Jurkat, Clone E6-1 (cell line): ENCODE measurements around the gene DENND1A.

Source experiments
- DNase-seq: peaks from one replicate; pipeline ENCODE4 v3.0.0-alpha.2; 2011; ENCODE audit warnings: low read depth, low spot score
- H3K4me3 ChIP-seq: 2 replicates; pipeline ENCODE4 v1.5.1; 2011; ENCODE audit warnings: mild to moderate bottlenecking, low read length, control low read depth, moderate library complexity

Gene DENND1A

GRCh38 chr9:123478160-123478559 lies 451.8 kb downstream of the DENND1A start:
- no peak for DNase-seq
- no peak overlapping the region for H3K4me3 ChIP-seq

DNA sequence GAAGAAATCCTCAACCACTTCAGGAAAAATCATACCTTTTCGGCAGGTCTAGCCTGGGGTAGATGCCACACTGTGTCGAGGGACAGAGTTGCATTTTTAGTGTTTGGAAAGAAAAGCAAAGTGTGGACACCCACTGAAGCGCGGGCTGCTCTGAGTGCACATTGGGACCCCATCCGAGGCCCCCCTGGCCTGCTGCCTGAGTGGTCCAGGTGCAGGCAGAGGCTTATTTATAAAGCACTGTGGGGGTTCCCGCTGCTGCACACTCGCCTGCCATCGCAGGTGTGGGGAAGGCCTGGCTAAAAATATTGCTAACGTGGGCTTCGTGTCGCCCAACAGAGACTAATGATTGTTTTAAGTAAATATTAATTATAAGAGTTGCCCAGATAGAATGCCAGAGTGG lies 454.5 kb downstream of the DENND1A start:
- no peak for DNase-seq
- no peak overlapping the region for H3K4me3 ChIP-seq

DNA sequence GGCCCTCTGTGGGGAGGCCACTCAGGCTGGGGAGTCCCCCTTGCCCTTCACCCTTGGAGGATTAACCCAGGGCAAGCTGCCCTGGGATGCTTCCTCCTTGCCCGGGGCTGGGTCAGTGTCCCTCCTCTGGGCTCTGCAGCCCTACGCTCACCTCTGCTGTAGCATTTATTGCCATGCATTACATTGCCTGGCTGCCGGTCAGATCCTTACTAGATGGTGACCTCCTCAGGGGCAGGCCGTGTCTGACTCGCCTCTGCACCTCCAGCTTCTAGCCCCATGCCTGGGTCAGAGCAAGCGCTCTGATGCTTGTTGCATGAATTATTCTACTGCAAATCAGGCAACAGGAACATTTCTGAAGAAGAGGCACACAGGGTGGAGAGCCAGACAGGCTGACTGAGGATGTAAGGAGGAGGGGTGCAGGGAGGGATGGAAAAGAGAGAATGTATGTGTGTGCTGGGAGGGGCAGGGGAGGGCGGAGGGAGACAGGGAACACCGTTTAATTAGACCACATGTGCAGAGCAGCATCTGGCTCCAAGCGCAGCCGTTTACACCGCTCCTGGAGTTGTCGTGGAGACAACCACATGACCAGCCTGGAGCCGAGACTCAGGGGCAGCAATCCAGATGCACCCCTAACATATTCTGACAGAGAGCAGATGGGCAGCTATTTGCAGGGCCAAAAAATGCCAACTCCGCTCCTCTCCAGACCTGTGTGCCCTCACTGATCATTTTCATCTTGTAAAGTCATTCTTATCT lies 456.9 kb downstream of the DENND1A start:
- DNase-seq, result no peak
- no peak overlapping the region for H3K4me3 ChIP-seq

GRCh38 chr9:123471843-123472570 lies 457.9 kb downstream of the DENND1A start:
- H3K4me3 ChIP-seq, result no peak overlapping the region
- DNase-seq, result no peak

DNA sequence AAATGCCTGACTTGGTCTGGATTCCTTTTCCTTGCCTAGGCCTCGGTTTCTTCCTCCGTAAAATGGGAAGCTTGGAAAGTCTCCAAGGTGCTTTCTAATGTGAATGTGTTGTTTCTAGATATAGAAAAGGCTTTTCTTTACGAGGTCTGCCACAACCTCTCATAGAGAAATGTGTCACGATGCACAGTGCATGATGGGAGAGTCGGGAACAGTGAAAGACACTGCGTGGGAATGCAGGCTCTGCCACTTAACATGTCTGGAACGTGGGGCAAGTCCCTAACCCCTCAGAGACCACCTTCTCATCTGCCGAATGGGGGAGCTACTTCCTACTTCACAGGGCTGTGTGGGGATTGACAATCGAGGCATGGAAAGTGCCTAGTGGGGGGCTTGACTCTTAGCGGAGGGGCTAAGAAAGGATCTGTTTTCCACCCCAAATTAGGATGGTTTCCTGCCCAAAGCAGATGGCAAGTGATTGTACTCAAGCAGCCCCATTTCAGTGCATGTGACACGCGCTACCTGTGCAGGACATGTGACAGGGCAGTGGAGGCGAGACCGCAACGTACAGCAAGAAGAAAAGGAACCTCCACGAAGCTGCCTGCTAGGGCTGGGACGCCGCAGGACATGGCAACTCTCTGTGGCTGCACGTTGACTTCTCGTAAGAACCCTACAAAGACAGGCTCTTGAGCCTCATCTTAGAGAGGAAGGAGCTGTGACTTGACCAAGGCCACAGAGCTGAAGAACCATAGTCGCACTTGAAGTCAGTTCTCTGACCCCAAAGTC lies 458.7 kb downstream of the DENND1A start:
- H3K4me3 ChIP-seq, result no peak overlapping the region
- no peak for DNase-seq

DNA sequence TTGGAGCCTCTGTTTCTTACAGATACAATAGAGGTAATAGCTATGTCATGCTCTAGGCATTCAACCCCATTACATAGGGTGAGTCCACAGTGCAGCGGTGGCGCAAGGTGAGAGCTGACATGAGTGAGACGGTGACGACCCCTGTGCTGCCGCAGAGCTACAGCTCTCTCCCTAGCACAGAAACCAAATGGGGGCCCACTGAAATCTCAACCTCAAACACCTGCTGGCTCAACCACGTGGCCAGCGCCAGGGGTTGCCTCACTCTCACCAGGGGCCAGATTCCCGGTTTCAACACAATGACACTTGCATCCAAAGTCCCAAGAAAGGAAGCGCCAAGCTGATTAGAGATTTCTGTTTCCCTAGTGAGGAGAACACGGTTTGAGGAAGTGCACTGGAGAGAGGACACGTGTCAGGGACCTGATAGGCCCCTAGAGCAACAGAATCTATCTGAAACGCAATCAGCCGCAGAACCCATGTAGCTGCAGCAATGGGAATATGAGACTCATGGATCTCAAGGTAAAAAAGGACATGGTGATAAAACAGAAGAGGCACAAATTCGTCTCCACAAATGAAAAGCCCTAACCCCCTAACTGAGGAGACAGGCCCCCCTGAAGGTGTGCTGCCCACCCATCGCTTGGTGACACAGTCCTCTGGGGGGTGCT lies 459.7 kb downstream of the DENND1A start:
- no peak overlapping the region for H3K4me3 ChIP-seq

GRCh38 chr9:123469282-123469681 lies 460.6 kb downstream of the DENND1A start:
- no peak overlapping the region for H3K4me3 ChIP-seq
- no peak for DNase-seq

More for the DNA sequence above, 459.7 kb downstream of the DENND1A start:
- DNase-seq, result no peak

GRCh38 chr9:123468541-123468940 lies 461.4 kb downstream of the DENND1A start:
- no peak for DNase-seq
- no peak overlapping the region for H3K4me3 ChIP-seq

DNA sequence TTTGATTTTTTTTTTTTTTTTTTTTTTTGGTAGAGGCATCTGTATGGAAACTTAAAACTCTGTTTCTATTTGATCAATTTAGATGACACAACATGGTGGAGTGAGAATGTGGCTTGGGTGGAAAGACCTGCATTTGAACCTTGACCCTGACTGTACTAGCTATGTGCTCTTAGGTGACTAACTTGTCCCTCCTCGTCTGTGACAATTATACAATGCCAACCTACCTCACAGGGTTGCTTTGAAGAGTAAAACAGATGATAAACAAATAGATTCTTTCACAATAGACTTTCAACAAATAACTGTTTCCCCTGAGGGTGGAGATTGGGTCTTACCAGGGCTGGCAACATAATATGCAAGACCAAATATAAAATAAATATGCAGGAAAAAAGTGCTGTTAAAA lies 464.6 kb downstream of the DENND1A start:
- no peak overlapping the region for H3K4me3 ChIP-seq
- no peak for DNase-seq

- H3K4me3 ChIP-seq, result no peak overlapping the region
- no peak for DNase-seq
Measured at GRCh38 chr9:123460091-123460490, 469.8 kb downstream of the DENND1A start.

DNA sequence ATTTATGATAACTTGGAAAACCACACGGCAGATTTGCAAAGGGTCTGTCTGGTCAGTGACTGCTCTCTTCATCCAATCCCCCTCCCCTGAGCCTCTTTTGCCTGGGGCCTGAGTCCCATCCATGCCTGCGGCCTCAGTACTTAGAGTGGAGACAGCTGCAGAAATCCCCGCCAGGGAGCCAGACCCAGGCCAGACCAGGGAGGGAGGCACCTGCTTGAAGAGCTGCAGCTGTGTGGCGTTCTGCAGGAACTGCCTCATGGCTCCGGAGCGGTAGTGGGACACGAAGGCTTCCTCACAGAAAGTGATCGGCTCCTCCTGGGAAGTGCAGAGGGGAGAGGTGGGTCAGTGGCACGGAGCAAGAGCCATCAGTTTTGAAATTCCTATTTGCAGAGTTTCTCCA lies 472.3 kb downstream of the DENND1A start:
- H3K4me3 ChIP-seq, result no peak overlapping the region

DNA sequence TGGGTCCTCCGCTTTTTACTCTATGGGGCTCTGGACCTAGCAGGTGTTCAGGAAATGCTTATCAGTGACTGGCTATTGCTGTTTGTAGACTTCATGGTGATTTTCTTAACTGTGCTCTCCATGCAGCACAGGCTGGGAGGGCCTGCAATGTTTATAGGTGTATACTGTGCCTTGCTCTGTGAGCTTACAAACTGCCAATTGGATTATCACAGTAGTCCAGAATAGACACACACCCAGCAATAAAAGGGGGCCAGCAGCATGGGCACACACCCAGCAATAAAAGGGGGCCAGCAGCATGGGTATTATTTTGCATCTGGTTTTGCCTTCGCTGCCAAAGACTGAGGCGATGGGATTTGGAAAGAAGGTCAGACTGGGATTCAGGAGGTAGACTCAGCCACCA lies 473.9 kb downstream of the DENND1A start:
- H3K4me3 ChIP-seq, result no peak overlapping the region
- DNase-seq, result no peak

More for the DNA sequence above, 472.3 kb downstream of the DENND1A start:
- DNase-seq, result no peak

- DNase-seq, result no peak
- no peak overlapping the region for H3K4me3 ChIP-seq
Measured at GRCh38 chr9:123455187-123455586, 474.7 kb downstream of the DENND1A start.

- no peak for DNase-seq
- no peak overlapping the region for H3K4me3 ChIP-seq
Measured at GRCh38 chr9:123454361-123454760, 475.6 kb downstream of the DENND1A start.

DNA sequence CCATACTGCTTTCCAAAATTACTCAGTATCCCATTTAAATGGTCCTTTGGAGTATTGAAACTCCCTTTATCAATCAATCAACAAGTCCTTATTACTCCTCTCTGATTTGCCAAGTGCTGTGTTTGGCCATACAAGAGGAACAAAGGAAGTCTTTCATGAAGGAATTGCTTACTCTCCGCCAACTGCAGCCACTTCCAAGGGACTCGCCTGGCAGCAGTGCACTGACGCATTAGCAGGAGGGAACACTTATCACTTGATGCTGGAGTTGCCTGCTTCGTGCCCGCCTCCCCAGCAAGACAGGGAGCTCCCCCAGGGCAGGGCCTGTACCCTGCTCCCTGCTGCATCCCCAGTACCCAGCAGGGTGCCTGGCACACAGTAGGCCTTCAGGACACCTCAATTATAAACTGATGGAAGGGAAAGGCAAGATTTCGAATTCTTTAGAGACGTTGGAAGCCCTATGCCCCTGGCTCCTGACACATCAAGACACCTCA lies 476.1 kb downstream of the DENND1A start:
- no peak for DNase-seq
- no peak overlapping the region for H3K4me3 ChIP-seq

- DNase-seq, result no peak
- H3K4me3 ChIP-seq, result no peak overlapping the region
Measured at GRCh38 chr9:123453076-123453667, 476.8 kb downstream of the DENND1A start.

DNA sequence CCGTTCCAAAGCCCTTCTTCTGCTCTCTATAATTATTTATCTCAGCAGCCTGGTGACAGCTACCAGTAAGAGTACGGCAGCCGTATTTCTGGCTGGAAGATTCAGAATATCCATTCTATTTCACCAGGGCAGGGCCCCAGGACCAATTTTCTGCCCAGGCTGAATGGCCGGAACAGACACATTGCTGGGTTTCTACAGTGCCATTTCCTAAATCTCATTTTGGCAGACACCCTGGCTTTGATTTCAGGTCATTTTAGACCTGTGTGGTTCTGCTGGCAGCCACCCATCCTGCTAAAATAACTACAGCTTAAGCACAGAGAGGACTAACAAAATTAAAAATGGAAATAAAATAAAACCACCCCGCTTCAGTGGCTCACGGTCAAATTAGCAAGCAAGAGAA lies 478.9 kb downstream of the DENND1A start:
- no peak overlapping the region for H3K4me3 ChIP-seq
- no peak for DNase-seq

- DNase-seq, result no peak
- no peak overlapping the region for H3K4me3 ChIP-seq
Measured at GRCh38 chr9:123450098-123450770, 479.7 kb downstream of the DENND1A start.
